Liver (tissue), 9 donors: ENCODE data around the gene GIT2. TPM values are rescaled to one million over a fixed set of nuclear protein-coding genes. Genes with fewer than 3 reads are reported as not detected.

Experiments
- DNase-seq: peaks from one replicate; pipeline ENCODE4 v3.0.0-alpha.2; 2017; ENCODE audit warnings: low spot score
- H3K27ac ChIP-seq, 2 donors: one replicate each; pipeline ENCODE4 v1.7.0; 2013; ENCODE audit warnings: inconsistent platforms in 2 of 2, low read length in 2 of 2, control low read depth in 1 of 2, low read depth in 1 of 2, mild to moderate bottlenecking in 1 of 2
- H3K27me3 ChIP-seq, 4 donors: one replicate each; pipeline versions ENCODE4 v1.6.1 to v1.7.0; 2013; ENCODE audit warnings: low read length in 3 of 4, inconsistent platforms in 1 of 4, mild to moderate bottlenecking in 1 of 4, moderate library complexity in 1 of 4; ENCODE audit not compliant: control insufficient read depth in 4 of 4, insufficient read depth in 4 of 4
- H3K36me3 ChIP-seq, 4 donors: one replicate each; pipeline versions ENCODE4 v1.6.1 to v1.7.0; 2013; ENCODE audit warnings: low read length in 3 of 4, mild to moderate bottlenecking in 3 of 4, low read depth in 1 of 4, moderate library complexity in 1 of 4; ENCODE audit not compliant: control insufficient read depth in 4 of 4, insufficient read depth in 3 of 4
- H3K4me1 ChIP-seq, 4 donors: one replicate each; pipeline versions ENCODE4 v1.6.1 to v1.7.0; 2013; ENCODE audit warnings: low read length in 3 of 4, mild to moderate bottlenecking in 3 of 4, moderate library complexity in 1 of 4; ENCODE audit not compliant: control insufficient read depth in 4 of 4, insufficient read depth in 4 of 4
- H3K4me3 ChIP-seq, 3 donors: one replicate each; pipeline versions ENCODE4 v1.6.1 to v1.7.0; 2013; ENCODE audit warnings: low read length in 3 of 3, control low read depth in 1 of 3, low read depth in 1 of 3, mild to moderate bottlenecking in 1 of 3
- H3K9ac ChIP-seq, 2 donors: one replicate each; pipeline ENCODE4 v1.7.0; 2013; ENCODE audit warnings: low read length in 2 of 2, mild to moderate bottlenecking in 2 of 2, moderate library complexity in 2 of 2, control low read depth in 1 of 2, low read depth in 1 of 2
- H3K9me3 ChIP-seq, 4 donors: one replicate each; pipeline versions ENCODE4 v1.6.1 to v1.7.0; 2013; ENCODE audit warnings: low read length in 3 of 4; ENCODE audit not compliant: control insufficient read depth in 4 of 4
- EGR1 ChIP-seq, 2 donors: IDR thresholded peaks; 2 replicates each; pipeline ENCODE4 v1.6.1; 2016 to 2018; ENCODE audit warnings: antibody characterized with exemption in 2 of 2, low read depth in 2 of 2
- FOXA1 ChIP-seq: IDR thresholded peaks from 2 replicates; pipeline ENCODE4 v1.6.1; 2016; ENCODE audit warnings: antibody characterized with exemption
- FOXA2 ChIP-seq: IDR thresholded peaks from 2 replicates; pipeline ENCODE4 v1.6.1; 2016; ENCODE audit warnings: antibody characterized with exemption
- GABPA ChIP-seq, 2 donors: IDR thresholded peaks in 1 of 2; conservative IDR thresholded peaks in 1 of 2; 2 replicates each; pipeline ENCODE4 v1.6.1; 2016; ENCODE audit warnings: antibody characterized with exemption in 2 of 2, mild to moderate bottlenecking in 1 of 2, moderate library complexity in 1 of 2
- HNF4A ChIP-seq, 2 donors: conservative IDR thresholded peaks; 2 replicates each; pipeline ENCODE4 v1.6.1; 2016; ENCODE audit warnings: antibody characterized with exemption in 2 of 2, mild to moderate bottlenecking in 2 of 2
- HNF4G ChIP-seq: IDR thresholded peaks from 2 replicates; pipeline ENCODE4 v1.6.1; 2016; ENCODE audit warnings: antibody characterized with exemption
- JUND ChIP-seq, 2 donors: IDR thresholded peaks; 2 replicates each; pipeline ENCODE4 v1.6.1; 2016; ENCODE audit warnings: antibody characterized with exemption in 2 of 2
- NR2F2 ChIP-seq: IDR thresholded peaks from 2 replicates; pipeline ENCODE4 v1.6.1; 2016; ENCODE audit warnings: antibody characterized with exemption
- RAD21 ChIP-seq, 2 donors: IDR thresholded peaks; 2 replicates each; pipeline ENCODE4 v1.6.1; 2016; ENCODE audit warnings: antibody characterized with exemption in 2 of 2, mild to moderate bottlenecking in 2 of 2
- RXRA ChIP-seq, 2 donors: IDR thresholded peaks; 2 replicates each; pipeline ENCODE4 v1.6.1; 2017 to 2018; ENCODE audit warnings: antibody characterized with exemption in 2 of 2, mild to moderate bottlenecking in 1 of 2
- SP1 ChIP-seq: IDR thresholded peaks from 2 replicates; pipeline ENCODE4 v1.6.1; 2018; ENCODE audit warnings: antibody characterized with exemption, mild to moderate bottlenecking
- TAF1 ChIP-seq: conservative IDR thresholded peaks from 2 replicates; pipeline ENCODE4 v1.6.1; 2016; ENCODE audit warnings: antibody characterized with exemption, mild to moderate bottlenecking
- YY1 ChIP-seq: IDR thresholded peaks from 2 replicates; pipeline ENCODE4 v1.6.1; 2016; ENCODE audit warnings: antibody characterized with exemption, mild to moderate bottlenecking
- WGBS: extraction: QIAGEN DNeasy Blood & Tissue Kit; methylation state at CpG from one replicate; pipeline ENCODE4 v1.1.7; 2013; 5-methylcytosine and 5-hydroxymethylcytosine counted together
- polyA plus RNA-seq, 2 donors: library from polyadenylated mRNA; stranded (reverse) in 1 of 2; unstranded in 1 of 2; fragments of 200-250 nt in 1 of 2; fragments of >200 nt in 1 of 2; fragmentation: Nextera tagmentation in 1 of 2; extraction: Ambion mirVana in 1 of 2; gene quantifications; one replicate each; pipeline versions ENCODE4 v1.2.1 to v1.2.3, GENCODE V29; 2013 to 2015
- total RNA-seq, 2 donors: library from RNA; depleted of rRNA; stranded (reverse); fragments of >200 nt; gene quantifications; one replicate each; pipeline ENCODE4 v1.2.3, GENCODE V29; 2014
- TF ChIP-seq, protein P1 (sequence below): IDR thresholded peaks from 2 replicates; pipeline ENCODE4 v1.6.1; 2016; ENCODE audit warnings: antibody characterized with exemption, mild to moderate bottlenecking
- TF ChIP-seq, protein P2 (sequence below): IDR thresholded peaks from 2 replicates; pipeline ENCODE4 v1.6.1; 2016; ENCODE audit warnings: antibody characterized with exemption
- TF ChIP-seq, protein P3 (sequence below): IDR thresholded peaks from 2 replicates; pipeline ENCODE4 v1.6.1; 2016; ENCODE audit warnings: antibody characterized with exemption
- TF ChIP-seq, protein P4 (sequence below): IDR thresholded peaks from 2 replicates; pipeline ENCODE4 v1.6.1; 2016; ENCODE audit warnings: antibody characterized with exemption
- donor health status: healthy.
- donor health status: healthy.
- donor health status: healthy.
- donor health status: healthy.
- donor health status: healthy.

GIT2 gene
- total and polyA plus RNA-seq, 4 donors, result 6.7 to 30.4 (median 16.7) TPM

DNA sequence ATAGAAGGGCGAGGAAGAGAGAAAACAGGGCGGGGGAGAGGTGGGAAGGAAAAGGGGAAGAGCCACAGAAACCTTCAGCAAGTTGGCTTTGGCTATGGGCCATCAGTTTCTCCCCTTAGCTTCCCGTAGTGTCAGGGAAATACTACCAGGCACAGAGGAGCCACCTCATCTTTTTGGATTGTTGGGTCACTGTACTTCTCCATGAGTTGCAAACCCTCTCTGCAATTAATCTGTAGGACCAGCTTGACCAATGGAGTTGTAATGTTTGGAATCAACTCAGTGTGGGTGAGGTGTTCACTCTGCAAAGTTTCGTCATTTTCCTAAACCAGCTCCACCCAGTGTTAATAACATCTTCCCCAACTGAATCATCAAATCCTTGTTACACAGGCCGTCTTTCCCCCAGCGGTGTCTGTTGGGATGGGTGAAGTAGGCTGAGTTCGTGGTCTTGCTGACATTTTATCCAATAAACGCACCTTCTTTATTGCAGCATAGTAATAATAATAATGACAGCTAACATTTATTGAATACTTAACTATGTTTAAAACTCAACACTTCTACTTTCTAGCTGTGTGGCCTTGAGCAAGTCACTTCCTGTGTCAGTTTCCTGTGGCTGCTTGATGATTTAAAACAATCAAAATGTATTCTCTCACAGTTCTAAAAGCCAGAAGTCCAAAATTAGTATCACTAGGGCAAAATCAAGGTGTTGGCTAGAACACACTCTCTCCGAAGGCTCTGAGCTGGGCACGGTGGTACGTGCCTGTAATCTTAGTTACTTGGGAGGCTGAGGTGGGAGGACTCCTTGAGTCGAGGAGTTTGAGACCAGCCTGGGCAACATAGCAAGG is 107.8 kb downstream of the GIT2 start (continued):
- TF ChIP-seq RXRA (IDR thresholded peaks at IDR 0.05) (no peak), TAF1 (no peak), NR2F2 (no peak), JUND (IDR thresholded peaks at IDR 0.05) (no peak)
- TF ChIP-seq, protein P1, sequence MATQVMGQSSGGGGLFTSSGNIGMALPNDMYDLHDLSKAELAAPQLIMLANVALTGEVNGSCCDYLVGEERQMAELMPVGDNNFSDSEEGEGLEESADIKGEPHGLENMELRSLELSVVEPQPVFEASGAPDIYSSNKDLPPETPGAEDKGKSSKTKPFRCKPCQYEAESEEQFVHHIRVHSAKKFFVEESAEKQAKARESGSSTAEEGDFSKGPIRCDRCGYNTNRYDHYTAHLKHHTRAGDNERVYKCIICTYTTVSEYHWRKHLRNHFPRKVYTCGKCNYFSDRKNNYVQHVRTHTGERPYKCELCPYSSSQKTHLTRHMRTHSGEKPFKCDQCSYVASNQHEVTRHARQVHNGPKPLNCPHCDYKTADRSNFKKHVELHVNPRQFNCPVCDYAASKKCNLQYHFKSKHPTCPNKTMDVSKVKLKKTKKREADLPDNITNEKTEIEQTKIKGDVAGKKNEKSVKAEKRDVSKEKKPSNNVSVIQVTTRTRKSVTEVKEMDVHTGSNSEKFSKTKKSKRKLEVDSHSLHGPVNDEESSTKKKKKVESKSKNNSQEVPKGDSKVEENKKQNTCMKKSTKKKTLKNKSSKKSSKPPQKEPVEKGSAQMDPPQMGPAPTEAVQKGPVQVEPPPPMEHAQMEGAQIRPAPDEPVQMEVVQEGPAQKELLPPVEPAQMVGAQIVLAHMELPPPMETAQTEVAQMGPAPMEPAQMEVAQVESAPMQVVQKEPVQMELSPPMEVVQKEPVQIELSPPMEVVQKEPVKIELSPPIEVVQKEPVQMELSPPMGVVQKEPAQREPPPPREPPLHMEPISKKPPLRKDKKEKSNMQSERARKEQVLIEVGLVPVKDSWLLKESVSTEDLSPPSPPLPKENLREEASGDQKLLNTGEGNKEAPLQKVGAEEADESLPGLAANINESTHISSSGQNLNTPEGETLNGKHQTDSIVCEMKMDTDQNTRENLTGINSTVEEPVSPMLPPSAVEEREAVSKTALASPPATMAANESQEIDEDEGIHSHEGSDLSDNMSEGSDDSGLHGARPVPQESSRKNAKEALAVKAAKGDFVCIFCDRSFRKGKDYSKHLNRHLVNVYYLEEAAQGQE, result no peak

DNA sequence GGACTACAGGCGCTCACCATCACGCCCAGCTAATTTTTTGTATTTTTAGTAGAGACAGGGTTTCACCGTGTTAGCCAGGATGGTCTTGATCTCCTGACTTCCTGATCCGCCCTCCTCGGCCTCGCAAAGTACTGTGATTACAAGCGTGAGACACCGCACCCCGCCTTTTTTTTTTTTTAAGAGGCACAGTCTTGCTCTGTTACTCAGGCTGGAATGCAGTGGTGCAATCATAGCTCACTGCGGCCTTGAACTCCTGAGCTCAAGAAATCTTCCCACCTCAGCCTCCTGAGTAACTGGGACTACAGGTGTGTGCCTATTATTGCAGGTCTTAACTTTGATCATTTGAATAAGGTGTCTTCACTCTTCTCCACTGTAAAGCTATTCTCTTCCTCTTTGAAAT is 110.6 kb downstream of the GIT2 start:
- peaks cover 0 to 4% (median 3%) of the 10 kb centered on the region in 4 donors for H3K4me1 ChIP-seq
- H3K4me3 ChIP-seq, result no peak overlapping the region
- no peaks in the 10 kb centered on the region for H3K9me3 ChIP-seq
- H3K27me3 ChIP-seq, result no peaks in the 10 kb centered on the region
- no peak for TF ChIP-seq FOXA1
- no peak for TF ChIP-seq FOXA2
- no peak for TF ChIP-seq RAD21 (IDR thresholded peaks at IDR 0.05)
- no peak for TF ChIP-seq JUND (IDR thresholded peaks at IDR 0.05)
- TF ChIP-seq, protein P2, sequence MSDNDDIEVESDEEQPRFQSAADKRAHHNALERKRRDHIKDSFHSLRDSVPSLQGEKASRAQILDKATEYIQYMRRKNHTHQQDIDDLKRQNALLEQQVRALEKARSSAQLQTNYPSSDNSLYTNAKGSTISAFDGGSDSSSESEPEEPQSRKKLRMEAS, result no peak
- no peak for TF ChIP-seq NR2F2
- no peak for TF ChIP-seq RXRA (IDR thresholded peaks at IDR 0.05)
- TF ChIP-seq, protein P3, sequence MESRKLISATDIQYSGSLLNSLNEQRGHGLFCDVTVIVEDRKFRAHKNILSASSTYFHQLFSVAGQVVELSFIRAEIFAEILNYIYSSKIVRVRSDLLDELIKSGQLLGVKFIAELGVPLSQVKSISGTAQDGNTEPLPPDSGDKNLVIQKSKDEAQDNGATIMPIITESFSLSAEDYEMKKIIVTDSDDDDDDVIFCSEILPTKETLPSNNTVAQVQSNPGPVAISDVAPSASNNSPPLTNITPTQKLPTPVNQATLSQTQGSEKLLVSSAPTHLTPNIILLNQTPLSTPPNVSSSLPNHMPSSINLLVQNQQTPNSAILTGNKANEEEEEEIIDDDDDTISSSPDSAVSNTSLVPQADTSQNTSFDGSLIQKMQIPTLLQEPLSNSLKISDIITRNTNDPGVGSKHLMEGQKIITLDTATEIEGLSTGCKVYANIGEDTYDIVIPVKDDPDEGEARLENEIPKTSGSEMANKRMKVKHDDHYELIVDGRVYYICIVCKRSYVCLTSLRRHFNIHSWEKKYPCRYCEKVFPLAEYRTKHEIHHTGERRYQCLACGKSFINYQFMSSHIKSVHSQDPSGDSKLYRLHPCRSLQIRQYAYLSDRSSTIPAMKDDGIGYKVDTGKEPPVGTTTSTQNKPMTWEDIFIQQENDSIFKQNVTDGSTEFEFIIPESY, result no peak
- no peak for TF ChIP-seq YY1
- TF ChIP-seq, protein P1, result no peak
- TF ChIP-seq, protein P4, sequence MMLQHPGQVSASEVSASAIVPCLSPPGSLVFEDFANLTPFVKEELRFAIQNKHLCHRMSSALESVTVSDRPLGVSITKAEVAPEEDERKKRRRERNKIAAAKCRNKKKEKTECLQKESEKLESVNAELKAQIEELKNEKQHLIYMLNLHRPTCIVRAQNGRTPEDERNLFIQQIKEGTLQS, result no peak
- TF ChIP-seq SP1, result no peak
- TF ChIP-seq GABPA (IDR thresholded peaks at IDR 0.05 in 1 of 2, conservative IDR thresholded peaks at IDR 0.05 in 1 of 2), result no peak
- no peak for TF ChIP-seq TAF1
- TF ChIP-seq HNF4G, result no peak
- no peak for TF ChIP-seq EGR1 (IDR thresholded peaks at IDR 0.05; ENCODE audit: low read depth in 2 of 2)
- TF ChIP-seq HNF4A (conservative IDR thresholded peaks at IDR 0.05), result no peak
- 84% methylated on average over 10 of the region's 10 CpGs for WGBS
- H3K9ac ChIP-seq, result no peak overlapping the region
- H3K36me3 ChIP-seq, result no peaks in the 10 kb centered on the region
- no peak overlapping the region for H3K27ac ChIP-seq
- DNase-seq, result no peak
